HG02885 (cell line): Measurements from ENCODE around the gene DRG2.

Source experiments
- ATAC-seq: cut with Tn5 transposase; IDR thresholded peaks from one replicate; pipeline ENCODE4 v1.9.1; 2021; ENCODE audit warnings: mild to moderate bottlenecking; ENCODE audit not compliant: unreplicated experiment, poor library complexity

Gene DRG2

GRCh38 chr17:18111330-18111971 is 23.7 kb downstream of the DRG2 start:
- ATAC-seq: no peak

GRCh38 chr17:18115517-18115916 is 27.8 kb downstream of the DRG2 start:
- no peak for ATAC-seq

DNA sequence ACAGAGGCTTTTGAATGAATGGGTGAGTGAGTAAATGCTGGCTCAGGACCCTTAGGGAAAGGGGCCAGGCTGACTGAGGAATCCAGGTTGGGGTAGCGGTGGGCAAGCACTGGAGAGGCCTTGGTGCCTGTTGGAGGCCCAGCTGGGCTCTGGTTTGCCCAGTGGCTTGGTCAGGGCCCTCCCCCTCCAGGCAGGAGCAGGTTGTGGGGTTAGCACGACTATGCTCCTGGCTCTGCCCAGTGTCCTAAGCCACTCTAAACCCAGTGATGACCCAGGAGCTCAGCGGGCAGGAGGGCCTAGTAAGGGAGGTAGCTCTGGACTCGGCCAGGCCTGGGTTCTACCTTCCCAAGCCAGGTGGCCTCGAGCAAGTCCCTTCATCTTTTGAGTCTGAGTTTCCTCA is 28.3 kb downstream of the DRG2 start:
- no peak for ATAC-seq

- no peak for ATAC-seq
Observed at GRCh38 chr17:18117533-18117932, 29.8 kb downstream of the DRG2 start.

GRCh38 chr17:18117982-18118975 is 30.5 kb downstream of the DRG2 start:
- no peak for ATAC-seq

DNA sequence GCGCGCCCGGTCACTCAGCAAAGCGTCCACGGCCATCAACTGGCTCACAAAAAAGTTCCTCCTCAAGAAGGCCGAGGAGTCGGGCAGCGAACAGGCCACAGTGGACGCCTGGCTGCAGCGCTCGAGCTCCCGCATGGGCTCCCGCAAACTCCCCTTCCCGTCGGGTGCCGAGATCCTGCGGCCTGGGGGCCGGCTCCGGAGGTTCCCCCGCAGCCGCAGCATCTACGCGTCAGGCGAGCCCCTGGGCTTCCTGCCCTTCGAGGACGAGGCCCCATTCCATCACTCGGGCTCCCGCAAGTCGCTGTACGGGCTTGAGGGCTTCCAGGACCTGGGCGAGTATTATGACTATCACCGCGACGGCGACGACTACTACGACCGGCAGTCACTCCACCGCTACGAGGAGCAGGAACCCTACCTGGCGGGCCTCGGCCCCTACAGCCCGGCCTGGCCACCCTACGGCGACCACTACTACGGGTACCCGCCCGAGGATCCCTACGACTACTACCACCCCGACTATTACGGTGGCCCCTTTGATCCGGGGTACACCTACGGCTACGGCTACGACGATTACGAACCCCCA is 31.5 kb downstream of the DRG2 start:
- ATAC-seq: no peak

DNA sequence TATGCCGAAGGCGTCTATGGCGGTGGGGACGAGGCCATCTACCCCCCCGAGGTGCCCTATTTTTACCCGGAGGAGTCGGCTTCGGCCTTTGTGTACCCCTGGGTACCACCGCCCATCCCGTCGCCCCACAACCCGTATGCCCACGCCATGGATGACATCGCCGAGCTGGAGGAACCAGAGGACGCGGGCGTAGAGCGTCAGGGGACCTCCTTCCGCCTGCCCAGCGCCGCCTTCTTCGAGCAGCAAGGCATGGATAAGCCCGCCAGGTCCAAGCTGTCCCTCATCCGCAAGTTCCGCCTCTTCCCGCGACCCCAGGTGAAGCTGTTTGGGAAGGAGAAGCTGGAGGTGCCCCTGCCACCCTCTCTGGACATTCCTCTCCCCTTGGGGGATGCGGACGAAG is 32.2 kb downstream of the DRG2 start:
- no peak for ATAC-seq

DNA sequence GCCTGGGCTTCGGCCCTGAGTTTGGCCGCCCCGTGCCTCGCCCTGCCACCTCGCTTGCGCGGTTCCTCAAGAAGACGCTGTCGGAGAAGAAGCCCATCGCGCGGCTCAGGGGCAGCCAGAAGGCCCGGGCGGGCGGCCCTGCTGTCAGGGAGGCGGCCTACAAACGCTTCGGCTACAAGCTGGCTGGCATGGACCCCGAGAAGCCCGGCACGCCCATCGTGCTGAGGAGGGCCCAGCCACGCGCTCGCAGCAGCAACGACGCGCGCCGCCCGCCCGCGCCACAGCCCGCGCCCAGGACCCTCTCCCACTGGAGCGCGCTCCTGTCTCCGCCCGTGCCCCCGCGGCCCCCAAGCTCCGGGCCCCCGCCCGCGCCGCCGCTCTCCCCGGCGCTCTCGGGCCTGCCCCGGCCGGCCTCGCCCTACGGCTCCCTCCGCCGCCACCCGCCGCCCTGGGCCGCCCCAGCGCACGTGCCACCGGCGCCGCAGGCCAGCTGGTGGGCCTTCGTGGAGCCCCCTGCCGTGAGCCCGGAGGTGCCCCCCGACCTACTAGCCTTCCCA is 32.8 kb downstream of the DRG2 start:
- no peak for ATAC-seq

DNA sequence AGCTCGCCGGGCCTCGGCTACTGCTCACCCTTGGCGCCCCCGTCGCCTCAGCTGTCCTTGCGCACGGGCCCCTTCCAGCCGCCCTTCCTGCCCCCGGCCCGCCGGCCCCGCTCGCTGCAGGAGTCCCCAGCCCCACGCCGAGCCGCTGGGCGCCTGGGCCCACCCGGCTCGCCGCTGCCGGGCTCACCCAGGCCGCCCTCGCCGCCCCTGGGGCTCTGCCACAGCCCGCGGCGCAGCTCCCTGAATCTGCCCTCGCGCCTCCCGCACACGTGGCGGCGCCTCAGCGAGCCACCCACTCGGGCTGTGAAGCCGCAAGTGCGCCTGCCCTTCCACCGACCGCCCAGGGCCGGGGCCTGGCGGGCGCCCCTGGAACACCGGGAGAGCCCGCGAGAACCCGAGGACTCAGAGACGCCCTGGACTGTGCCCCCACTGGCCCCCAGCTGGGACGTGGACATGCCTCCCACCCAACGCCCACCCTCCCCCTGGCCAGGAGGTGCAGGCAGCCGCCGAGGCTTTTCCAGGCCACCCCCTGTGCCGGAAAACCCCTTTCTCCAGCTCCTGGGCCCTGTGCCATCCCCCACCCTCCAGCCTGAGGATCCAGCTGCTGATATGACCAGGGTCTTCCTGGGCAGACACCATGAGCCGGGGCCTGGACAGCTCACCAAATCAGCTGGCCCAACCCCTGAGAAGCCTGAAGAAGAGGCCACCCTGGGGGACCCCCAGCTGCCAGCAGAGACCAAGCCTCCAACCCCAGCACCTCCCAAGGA is 33.6 kb downstream of the DRG2 start:
- ATAC-seq: no peak

DNA sequence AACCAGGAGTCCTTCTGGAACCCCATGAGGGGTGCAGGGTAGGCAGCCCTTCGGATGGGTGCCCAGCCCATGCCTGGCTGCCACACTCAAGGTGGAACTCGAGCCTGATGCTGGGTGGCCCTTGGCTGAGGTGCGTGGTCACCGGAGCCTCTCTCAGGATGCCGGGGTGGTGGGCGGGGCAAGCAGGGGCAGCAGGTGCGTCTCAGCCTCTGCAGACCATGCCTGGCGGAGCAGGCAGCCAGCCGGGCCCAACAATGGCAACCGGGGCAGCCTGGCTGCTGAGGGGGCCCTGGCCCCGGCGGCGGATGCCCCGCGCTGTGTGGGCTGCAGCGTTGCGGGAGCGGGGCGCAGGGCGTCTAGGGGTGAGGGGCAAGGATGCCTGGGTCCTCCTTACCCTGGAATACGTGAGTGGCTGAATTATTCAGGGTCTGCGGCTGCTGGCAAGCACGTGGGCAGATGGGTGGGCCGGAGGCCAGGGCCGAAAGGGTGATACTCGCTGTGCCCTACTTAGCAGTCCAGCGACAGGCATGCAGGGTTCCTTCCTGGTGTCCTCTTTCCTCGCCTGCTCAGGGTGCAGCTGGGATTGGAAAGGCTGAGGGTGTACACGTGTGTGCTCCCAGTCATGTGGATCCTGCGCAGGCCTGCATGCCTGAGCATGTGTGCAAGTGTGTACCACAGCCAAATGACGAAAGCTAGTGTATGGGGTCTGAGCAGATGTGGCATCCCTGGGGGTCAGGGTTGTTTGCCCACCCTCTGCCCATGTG is 35.4 kb downstream of the DRG2 start:
- no peak for ATAC-seq

GRCh38 chr17:18124345-18125126 is 36.8 kb downstream of the DRG2 start:
- ATAC-seq: no peak

DNA sequence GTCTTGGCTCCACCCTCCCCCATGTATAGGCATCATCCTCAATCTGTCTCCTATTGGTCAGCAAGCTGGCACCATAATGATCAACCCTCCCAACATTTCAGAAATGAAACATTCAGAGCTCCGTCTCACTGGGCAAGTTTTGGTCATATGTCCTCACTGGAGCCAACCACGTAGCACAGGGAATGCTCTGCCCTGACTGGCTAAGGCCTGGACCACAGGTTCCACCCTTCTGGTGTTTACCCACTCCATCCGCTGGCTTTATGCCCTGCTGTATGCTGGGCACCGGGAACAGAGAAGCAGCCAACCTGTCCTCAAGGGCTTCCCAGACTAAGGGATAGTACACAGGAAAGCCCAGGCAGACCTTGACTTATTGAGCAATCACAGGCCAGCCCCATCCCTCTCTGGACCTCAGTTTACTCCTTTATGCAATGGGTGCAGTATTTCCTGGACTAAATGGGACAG is 41.3 kb downstream of the DRG2 start:
- ATAC-seq: no peak

DNA sequence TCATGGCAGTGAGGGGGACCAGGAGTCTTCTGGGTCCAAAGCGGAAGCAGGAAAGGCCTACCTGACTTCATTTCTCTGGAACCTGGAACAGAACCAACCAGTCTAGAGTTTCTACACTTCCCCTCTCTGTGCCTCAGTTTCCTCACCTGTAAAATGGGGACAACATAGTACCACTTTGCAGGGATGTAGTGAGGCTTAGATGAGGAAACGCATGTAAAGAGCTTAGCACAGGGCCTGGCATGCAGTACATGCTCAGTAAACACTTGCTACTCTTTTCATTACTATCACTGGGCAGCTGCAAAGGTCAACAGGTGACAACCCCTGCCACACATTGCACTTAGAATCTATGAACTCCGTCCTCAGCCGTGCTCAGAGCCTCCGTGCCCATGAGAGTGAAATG is 45.0 kb downstream of the DRG2 start:
- ATAC-seq: no peak

- no peak for ATAC-seq
Observed at GRCh38 chr17:18136357-18136756, 48.6 kb downstream of the DRG2 start.

- no peak for ATAC-seq
Observed at GRCh38 chr17:18138065-18138749, 50.5 kb downstream of the DRG2 start.

- no peak for ATAC-seq
Observed at GRCh38 chr17:18139092-18139491, 51.3 kb downstream of the DRG2 start.

DNA sequence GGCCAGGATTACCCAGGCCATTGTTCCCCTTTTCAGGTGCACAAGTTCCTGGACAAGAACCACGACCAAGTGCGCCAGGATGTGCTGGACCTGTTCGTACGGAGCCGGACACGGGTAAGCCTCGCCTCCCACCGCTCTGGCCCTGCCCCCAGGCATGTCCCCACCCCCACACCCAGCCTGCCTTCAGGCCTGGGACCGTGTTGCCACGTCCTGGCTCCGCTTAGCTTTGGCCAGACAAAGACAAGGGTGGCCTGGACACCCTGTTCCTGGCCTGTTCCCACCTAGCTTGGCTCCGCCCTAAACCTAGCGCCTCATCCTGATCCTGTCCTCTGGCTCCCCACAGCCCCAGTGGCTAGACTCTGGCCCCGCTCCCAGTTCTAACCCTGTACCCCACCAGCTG is 51.8 kb downstream of the DRG2 start:
- ATAC-seq: no peak

GRCh38 chr17:18139949-18140348 is 52.2 kb downstream of the DRG2 start:
- no peak for ATAC-seq
